ENCODE measurements around the gene RARRES2.

The RARRES2 gene

GRCh38 chr7:150361402-150361801 is 20.0 kb upstream of the RARRES2 start:
- DNase-seq (ENCODE audit: low spot score): no peak

- DNase-seq (ENCODE audit: low spot score): no peak
These were observed 19.1 kb upstream of the RARRES2 start for GRCh38 chr7:150360363-150361058.

- no peak for DNase-seq (ENCODE audit: low spot score)
These were observed 18.4 kb upstream of the RARRES2 start for GRCh38 chr7:150359622-150360362.

- DNase-seq (ENCODE audit: low spot score): no peak
These were observed 17.7 kb upstream of the RARRES2 start for GRCh38 chr7:150358988-150359621.

- DNase-seq (ENCODE audit: low spot score): no peak
These were observed 17.0 kb upstream of the RARRES2 start for GRCh38 chr7:150358433-150358832.

- no peak for DNase-seq (ENCODE audit: low spot score)
These were observed 16.5 kb upstream of the RARRES2 start for GRCh38 chr7:150357771-150358427.

- no peak for DNase-seq (ENCODE audit: low spot score)
These were observed 15.8 kb upstream of the RARRES2 start for GRCh38 chr7:150357270-150357669.

GRCh38 chr7:150356265-150356897 is 15.0 kb upstream of the RARRES2 start:
- DNase-seq (ENCODE audit: low spot score): no peak

- no peak for DNase-seq (ENCODE audit: low spot score)
These were observed 14.2 kb upstream of the RARRES2 start for GRCh38 chr7:150355666-150356059.

- DNase-seq (ENCODE audit: low spot score): no peak
These were observed 10.3 kb upstream of the RARRES2 start for GRCh38 chr7:150351587-150352194.

- DNase-seq (ENCODE audit: low spot score): no peak
These were observed 5.5 kb upstream of the RARRES2 start for GRCh38 chr7:150346922-150347321.

GRCh38 chr7:150345012-150345411 is 3.6 kb upstream of the RARRES2 start:
- no peak for DNase-seq (ENCODE audit: low spot score)

- no peak for DNase-seq (ENCODE audit: low spot score)
These were observed 2.9 kb upstream of the RARRES2 start for GRCh38 chr7:150344299-150344698.

GRCh38 chr7:150343225-150343624 is 1.8 kb upstream of the RARRES2 start:
- DNase-seq (ENCODE audit: low spot score): no peak

GRCh38 chr7:150342121-150342408 is 636 bp upstream of the RARRES2 start:
- no peak for DNase-seq (ENCODE audit: low spot score)

GRCh38 chr7:150340875-150341262 is 560 bp downstream of the RARRES2 start:
- DNase-seq (ENCODE audit: low spot score): no peak

- DNase-seq (ENCODE audit: low spot score): no peak
These were observed 1.2 kb downstream of the RARRES2 start for GRCh38 chr7:150340024-150340749.

GRCh38 chr7:150339409-150339809 is 2.0 kb downstream of the RARRES2 start:
- DNase-seq (ENCODE audit: low spot score): no peak

- DNase-seq (ENCODE audit: low spot score): no peak
These were observed 3.1 kb downstream of the RARRES2 start for GRCh38 chr7:150338166-150338829.

GRCh38 chr7:150337659-150338081 is 3.8 kb downstream of the RARRES2 start:
- DNase-seq (ENCODE audit: low spot score): no peak

- no peak for DNase-seq (ENCODE audit: low spot score)
These were observed 4.2 kb downstream of the RARRES2 start for GRCh38 chr7:150337179-150337578.
